PC-9 (cell line): ENCODE results near the gene SULT1C4. TPM values are rescaled to one million over a fixed set of nuclear protein-coding genes. Genes with fewer than 3 reads are reported as not detected.
"Not testable (repeated sequence)": the region's sequence is repeated elsewhere in the genome, so short reads cannot be mapped to it uniquely, and the experiment has no call there.

Experiments
- BruUV-seq: library from RNA; stranded (reverse); fragments of 400-500 nt; replicated peaks from 2 replicates; lab custom pipeline; 2021; lab: Mats Ljungman, UMichigan
- CTCF ChIA-PET: fragments of 300-600 bp; sonication (Branson Sonifier 250); formaldehyde crosslinking; loops from one replicate; lab custom pipeline; 2022; ENCODE audit warnings: antibody characterized with exemption; lab: Charles Lee
- POLR2A ChIA-PET: fragments of 300-600 bp; sonication (Branson Sonifier 250); formaldehyde crosslinking; loops from one replicate; lab custom pipeline; 2022; ENCODE audit warnings: antibody characterized with exemption; ENCODE audit not compliant: unreplicated experiment; lab: Charles Lee
- DNase-seq, 2 experiments: peaks; one replicate each; pipeline versions ENCODE4 v3.0.0 to v3.0.0-alpha.2; 2015 to 2022; ENCODE audit warnings: mixed read lengths in 1 of 2
- H2AFZ ChIP-seq: fragments of 200-600 bp; sonication (generic); 2 replicates; pipeline ENCODE4 v1.8.1; 2017; ENCODE audit warnings: antibody characterized with exemption
- H3F3A ChIP-seq: fragments of 200-600 bp; sonication (generic); 2 replicates; pipeline ENCODE4 v1.8.1; 2017; ENCODE audit warnings: antibody characterized with exemption, mild to moderate bottlenecking, low read depth; ENCODE audit not compliant: insufficient read depth
- H3K27ac ChIP-seq: fragments of 200-600 bp; sonication (generic); 2 replicates; pipeline ENCODE4 v1.6.1; 2016; ENCODE audit warnings: mixed run types
- H3K27me3 ChIP-seq: fragments of 200-600 bp; sonication (generic); 2 replicates; pipeline ENCODE4 v1.6.1; 2016; ENCODE audit warnings: low read depth, mixed run types; ENCODE audit not compliant: insufficient read depth
- H3K36me3 ChIP-seq: fragments of 200-600 bp; sonication (generic); 2 replicates; pipeline ENCODE4 v1.6.1; 2016; ENCODE audit warnings: low read depth, mixed run types
- H3K4me1 ChIP-seq: fragments of 200-600 bp; sonication (generic); replicated peaks from 2 replicates; pipeline ENCODE4 v1.6.1; 2016; ENCODE audit warnings: mixed run types; ENCODE audit not compliant: insufficient read depth
- H3K4me2 ChIP-seq: fragments of 200-600 bp; sonication (generic); 2 replicates; pipeline ENCODE4 v1.6.1; 2017; ENCODE audit warnings: mixed run types
- H3K4me3 ChIP-seq: fragments of 200-600 bp; sonication (generic); 2 replicates; pipeline ENCODE4 v1.6.1; 2016; ENCODE audit warnings: mixed run types
- H3K79me2 ChIP-seq: fragments of 200-600 bp; sonication (generic); 2 replicates; pipeline ENCODE4 v1.6.1; 2017; ENCODE audit warnings: low read depth, mixed run types
- H3K9me2 ChIP-seq: fragments of 200-600 bp; sonication (generic); 2 replicates; pipeline ENCODE4 v1.8.1; 2017; ENCODE audit warnings: mild to moderate bottlenecking; ENCODE audit not compliant: insufficient read depth
- H3K9me3 ChIP-seq: fragments of 200-600 bp; sonication (generic); 2 replicates; pipeline ENCODE4 v1.8.1; 2016; ENCODE audit warnings: low read depth; ENCODE audit not compliant: insufficient read depth
- H4K20me1 ChIP-seq: fragments of 200-600 bp; sonication (generic); 2 replicates; pipeline ENCODE4 v1.8.1; 2017; ENCODE audit not compliant: insufficient read depth
- CTCF ChIP-seq: fragments of 200-600 bp; sonication (generic); conservative IDR thresholded peaks from 2 replicates; pipeline ENCODE4 v1.6.1; 2017; ENCODE audit warnings: mixed run types, antibody characterized with exemption, mild to moderate bottlenecking, moderate library complexity
- EZH2 ChIP-seq: fragments of 200-600 bp; sonication (generic); IDR thresholded peaks from 2 replicates; pipeline ENCODE4 v1.8.0; 2017; ENCODE audit warnings: antibody characterized with exemption, low read depth
- intact Hi-C: fragments of 100-400 bp; cut with micrococcal nuclease; formaldehyde crosslinking; loops from one replicate; pipeline ENCODE4 v1.10.0; 2022; ENCODE audit not compliant: unreplicated experiment
- total RNA-seq: library from RNA; stranded (reverse); gene quantifications from 2 replicates; pipeline ENCODE4 v1.2.3, GENCODE V29; 2021

SULT1C4 gene
- total RNA-seq, 1 experiment from 2014 or later, result not detected

GRCh38 chr2:108428286-108429009, 50.7 kb downstream of the SULT1C4 start:
- H3K27me3 ChIP-seq, result no peaks in the 10 kb centered on the region
- TF ChIP-seq EZH2 (no peak), CTCF (no peak)
- no peaks in the 10 kb centered on the region for H3K4me1 ChIP-seq
- H3K79me2 ChIP-seq, result no peaks in the 10 kb centered on the region
- CTCF ChIA-PET, result no interaction called here
- POLR2A ChIA-PET, result no interaction called here
- intact Hi-C loops, result no loop called here
- no peak overlapping the region for H2AFZ ChIP-seq
- H3K9me3 ChIP-seq, result no peaks in the 10 kb centered on the region
- no peak for DNase-seq
- no peak overlapping the region for H3K4me3 ChIP-seq
- H3K36me3 ChIP-seq, result no peaks in the 10 kb centered on the region
- H3K9me2 ChIP-seq, result no peaks in the 10 kb centered on the region
- no TSS peak for BruUV-seq
- no peaks in the 10 kb centered on the region for H4K20me1 ChIP-seq
- H3K27ac ChIP-seq, result no peak overlapping the region
- H3F3A ChIP-seq, result no peaks in the 10 kb centered on the region
- no peak overlapping the region for H3K4me2 ChIP-seq

GRCh38 chr2:108435578-108435977, 57.8 kb downstream of the SULT1C4 start:
- intact Hi-C loops, H3K9me3 ChIP-seq, H3K9me2 ChIP-seq, CTCF ChIA-PET, POLR2A ChIA-PET, H4K20me1 ChIP-seq, H3K36me3 ChIP-seq, H2AFZ ChIP-seq, BruUV-seq, DNase-seq, H3K4me2 ChIP-seq, H3F3A ChIP-seq, H3K27me3 ChIP-seq, H3K27ac ChIP-seq, H3K4me1 ChIP-seq, H3K4me3 ChIP-seq, H3K79me2 ChIP-seq: not testable (repeated sequence)

- Histone ChIP-seq H3K36me3 (no peaks in the 10 kb centered on the region), H3K9me3 (no peaks in the 10 kb centered on the region), H3K79me2 (no peaks in the 10 kb centered on the region), H3F3A (no peaks in the 10 kb centered on the region), H3K27me3 (no peaks in the 10 kb centered on the region), H3K4me1 (no peaks in the 10 kb centered on the region), H3K4me3 (no peak overlapping the region), H3K4me2 (no peak overlapping the region), H2AFZ (no peak overlapping the region), H3K9me2 (no peaks in the 10 kb centered on the region), H3K27ac (no peak overlapping the region), H4K20me1 (no peaks in the 10 kb centered on the region)
- intact Hi-C loops, result no loop called here
- BruUV-seq, result no TSS peak
- ChIA-PET CTCF (no interaction called here), POLR2A (no interaction called here)
- DNase-seq, result no peak
- no peak for TF ChIP-seq CTCF
- no peak for TF ChIP-seq EZH2
These were observed 59.2 kb downstream of the SULT1C4 start for GRCh38 chr2:108436976-108437375.

Other genes starting within 250 kb of the SULT1C4 start
- gene SULT1C3, start 138.0 kb upstream of the SULT1C4 start, total RNA-seq, result not detected in 2 replicates
- 2.1 and 3.0 TPM in 2 replicates for gene SULT1C2, start 89.1 kb upstream of the SULT1C4 start, total RNA-seq
- gene GCC2, start 71.3 kb downstream of the SULT1C4 start, total RNA-seq, result 33.3 and 49.1 TPM in 2 replicates
- gene LIMS1, start 156.5 kb downstream of the SULT1C4 start, total RNA-seq, result 58.2 and 61.6 TPM in 2 replicates